Choroid plexus epithelial cell (primary cell): ENCODE data around the gene HPCAL1.

Experiments used
- DNase-seq: peaks from one replicate; pipeline ENCODE4 v3.0.0-alpha.2; 2010; ENCODE audit warnings: low read depth
- H3K4me3 ChIP-seq: 2 replicates; pipeline ENCODE4 v1.5.1; 2011; ENCODE audit warnings: low read depth, mild to moderate bottlenecking, control low read depth, low read length, moderate library complexity
- CTCF ChIP-seq: conservative IDR thresholded peaks from 2 replicates; pipeline ENCODE4 v1.5.1; 2011; ENCODE audit warnings: low read depth, mild to moderate bottlenecking, control low read depth, inconsistent platforms, low read length, moderate library complexity

HPCAL1 gene

DNA sequence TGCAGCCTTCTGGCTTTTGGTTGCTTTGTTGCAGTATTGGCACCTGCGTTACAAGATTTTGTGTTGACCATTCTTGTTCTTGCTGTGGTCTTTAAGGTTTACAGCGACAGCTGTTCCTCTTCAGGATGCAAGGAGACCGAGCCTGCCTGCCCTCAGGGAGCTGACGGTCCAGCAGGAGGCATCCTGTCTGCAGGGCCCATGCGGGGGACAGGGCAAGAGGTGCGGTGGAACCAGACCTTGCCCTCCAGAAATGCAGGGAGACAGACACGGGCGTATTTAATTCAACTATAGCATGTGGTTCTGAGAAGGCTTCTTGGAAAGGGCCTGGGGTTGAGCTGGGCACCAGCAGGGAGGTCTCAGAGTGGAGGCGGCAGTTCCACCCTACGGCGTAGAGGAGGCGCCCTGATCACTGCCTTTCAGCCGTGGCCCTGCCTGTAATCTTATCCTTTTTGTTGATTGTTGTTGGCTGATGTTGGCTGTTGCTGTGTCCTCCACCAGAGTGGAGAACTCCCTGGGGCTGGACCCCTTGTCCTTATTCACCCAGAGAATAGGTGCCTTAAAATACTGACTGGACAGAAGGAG, 71.7 kb downstream of the HPCAL1 start:
- H3K4me3 ChIP-seq, result no peak overlapping the region
- TF ChIP-seq CTCF, result no peak
- DNase-seq, result no peak

- no peak for DNase-seq
These were observed 73.0 kb downstream of the HPCAL1 start for GRCh38 chr2:10375570-10376281.

GRCh38 chr2:10377052-10377746, 74.5 kb downstream of the HPCAL1 start:
- no peak for TF ChIP-seq CTCF
- DNase-seq, result no peak
- H3K4me3 ChIP-seq, result no peak overlapping the region

More at GRCh38 chr2:10375570-10376281, 73.0 kb downstream of the HPCAL1 start:
- no peak for TF ChIP-seq CTCF
- no peak overlapping the region for H3K4me3 ChIP-seq

GRCh38 chr2:10377747-10378085, 75.0 kb downstream of the HPCAL1 start:
- no peak overlapping the region for H3K4me3 ChIP-seq
- DNase-seq, result no peak
- no peak for TF ChIP-seq CTCF

GRCh38 chr2:10378189-10378588, 75.5 kb downstream of the HPCAL1 start:
- TF ChIP-seq CTCF, result no peak
- no peak overlapping the region for H3K4me3 ChIP-seq
- DNase-seq, result no peak

DNA sequence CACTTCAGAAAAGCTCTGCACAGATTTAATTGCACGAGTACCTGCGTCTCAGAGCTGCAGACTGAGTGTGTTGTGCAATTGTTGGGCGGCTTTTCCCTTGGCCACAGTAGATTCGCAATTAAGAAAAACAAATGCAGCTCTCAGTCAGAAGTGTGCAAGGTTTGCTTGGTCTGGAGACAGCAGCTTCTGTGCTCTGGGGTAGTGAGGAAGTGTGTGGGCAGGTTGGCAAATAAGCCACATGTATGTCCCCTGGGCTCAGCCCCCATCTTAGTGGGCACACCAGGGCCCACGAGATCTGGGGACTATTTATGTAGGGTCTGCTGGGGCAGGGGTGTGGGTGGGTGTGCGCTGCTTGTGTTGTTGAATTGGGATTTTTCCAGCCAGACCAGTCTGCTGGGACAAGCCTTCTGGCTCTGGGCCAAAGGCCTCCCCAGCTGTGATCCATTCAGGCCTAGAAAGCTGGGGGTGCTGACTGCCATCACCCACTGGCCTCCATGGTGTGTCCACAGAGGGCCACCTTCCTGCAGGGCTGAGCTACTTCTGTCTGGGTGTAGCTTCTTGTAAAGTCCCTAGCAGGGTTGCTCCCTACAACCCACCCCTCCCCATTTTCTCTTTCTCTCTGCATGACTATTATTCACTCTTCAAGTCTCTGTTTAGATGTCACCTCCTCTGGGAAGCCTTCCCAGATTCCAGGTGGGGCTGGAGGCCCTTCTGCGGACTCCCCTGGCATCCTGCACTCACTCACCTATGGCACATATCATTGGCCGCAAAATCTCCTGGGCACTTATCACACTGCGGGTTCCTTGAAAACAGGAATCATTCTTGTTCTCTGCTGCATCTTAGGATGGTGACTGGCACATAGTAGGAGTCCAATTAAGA, 77.6 kb downstream of the HPCAL1 start:
- H3K4me3 ChIP-seq, result no peak overlapping the region
- TF ChIP-seq CTCF, result no peak
- peak; percentile 40 for DNase-seq
